B cell (primary cell): ENCODE measurements around the gene PTN.

ENCODE experiments used
- CTCF ChIP-seq: fragments of 200-600 bp; IDR thresholded peaks from one replicate; pipeline ENCODE4 v1.8.0; 2022; ENCODE audit warnings: antibody characterized with exemption, mild to moderate bottlenecking
- EZH2 ChIP-seq: IDR thresholded peaks from 2 replicates; pipeline ENCODE4 v1.6.1; 2012; ENCODE audit warnings: borderline replicate concordance, low read depth, mild to moderate bottlenecking, moderate library complexity, low read length; ENCODE audit not compliant: insufficient read depth, poor library complexity, severe bottlenecking

- TF ChIP-seq CTCF (no peak), EZH2 (no peak)
These were observed 61.5 kb downstream of the PTN start for GRCh38 chr7:137282043-137282442.
